ENCODE data around the gene APOBEC3H. TPM values are rescaled to one million over a fixed set of nuclear protein-coding genes. Genes with fewer than 3 reads are reported as not detected.
A peak's percentile ranks its signal among the peaks of the same experiment; 100 is the strongest.

The APOBEC3H gene
- total RNA-seq, 1 donor, result not detected

DNA sequence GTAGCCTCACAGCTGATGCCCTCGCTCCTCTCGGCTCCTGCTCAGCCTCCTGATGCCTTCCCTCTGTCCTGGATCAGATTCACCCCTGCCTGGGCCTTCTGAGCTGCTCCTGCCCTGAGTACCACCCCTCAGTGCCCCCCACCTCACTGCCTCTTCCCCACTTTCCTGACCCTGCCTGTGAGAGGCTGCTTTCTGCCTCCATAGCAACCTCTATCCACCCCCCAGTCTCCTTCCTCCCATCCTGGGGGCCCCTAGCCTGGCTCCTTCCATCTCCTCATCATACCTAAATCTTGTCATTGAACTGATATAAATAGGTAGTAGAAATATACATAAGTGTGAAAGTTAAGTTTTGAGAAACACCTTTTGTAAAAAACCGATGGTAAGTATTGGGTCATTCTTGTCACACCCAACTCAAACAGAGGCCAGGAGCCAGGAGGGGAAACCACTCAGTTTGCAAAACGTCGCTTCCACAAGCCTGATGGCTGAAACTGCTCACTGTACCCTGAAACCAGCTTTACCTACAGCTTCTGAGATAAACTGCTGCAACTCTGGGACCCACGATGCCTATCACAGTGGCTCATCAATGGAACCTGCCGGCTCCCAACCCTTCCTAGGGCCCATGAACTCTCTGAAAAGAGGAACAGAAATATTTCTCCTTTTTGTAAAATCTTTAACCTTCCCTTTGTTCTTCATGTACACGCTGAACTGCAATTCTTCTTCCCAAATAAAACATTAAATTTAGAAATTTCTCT, 4.8 kb upstream of the APOBEC3H start:
- TF ChIP-seq, protein P1, sequence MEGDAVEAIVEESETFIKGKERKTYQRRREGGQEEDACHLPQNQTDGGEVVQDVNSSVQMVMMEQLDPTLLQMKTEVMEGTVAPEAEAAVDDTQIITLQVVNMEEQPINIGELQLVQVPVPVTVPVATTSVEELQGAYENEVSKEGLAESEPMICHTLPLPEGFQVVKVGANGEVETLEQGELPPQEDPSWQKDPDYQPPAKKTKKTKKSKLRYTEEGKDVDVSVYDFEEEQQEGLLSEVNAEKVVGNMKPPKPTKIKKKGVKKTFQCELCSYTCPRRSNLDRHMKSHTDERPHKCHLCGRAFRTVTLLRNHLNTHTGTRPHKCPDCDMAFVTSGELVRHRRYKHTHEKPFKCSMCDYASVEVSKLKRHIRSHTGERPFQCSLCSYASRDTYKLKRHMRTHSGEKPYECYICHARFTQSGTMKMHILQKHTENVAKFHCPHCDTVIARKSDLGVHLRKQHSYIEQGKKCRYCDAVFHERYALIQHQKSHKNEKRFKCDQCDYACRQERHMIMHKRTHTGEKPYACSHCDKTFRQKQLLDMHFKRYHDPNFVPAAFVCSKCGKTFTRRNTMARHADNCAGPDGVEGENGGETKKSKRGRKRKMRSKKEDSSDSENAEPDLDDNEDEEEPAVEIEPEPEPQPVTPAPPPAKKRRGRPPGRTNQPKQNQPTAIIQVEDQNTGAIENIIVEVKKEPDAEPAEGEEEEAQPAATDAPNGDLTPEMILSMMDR (IDR thresholded peaks at IDR 0.05; ENCODE audit: extremely low read depth, low read depth, low read length), result no peak
- DNase-seq (ENCODE audit: insufficient read length, low spot score, missing footprints), result peak; percentile 41
- H3K36me3 ChIP-seq (ENCODE audit: insufficient read depth, low read length), result no peaks in the 10 kb centered on the region

DNA sequence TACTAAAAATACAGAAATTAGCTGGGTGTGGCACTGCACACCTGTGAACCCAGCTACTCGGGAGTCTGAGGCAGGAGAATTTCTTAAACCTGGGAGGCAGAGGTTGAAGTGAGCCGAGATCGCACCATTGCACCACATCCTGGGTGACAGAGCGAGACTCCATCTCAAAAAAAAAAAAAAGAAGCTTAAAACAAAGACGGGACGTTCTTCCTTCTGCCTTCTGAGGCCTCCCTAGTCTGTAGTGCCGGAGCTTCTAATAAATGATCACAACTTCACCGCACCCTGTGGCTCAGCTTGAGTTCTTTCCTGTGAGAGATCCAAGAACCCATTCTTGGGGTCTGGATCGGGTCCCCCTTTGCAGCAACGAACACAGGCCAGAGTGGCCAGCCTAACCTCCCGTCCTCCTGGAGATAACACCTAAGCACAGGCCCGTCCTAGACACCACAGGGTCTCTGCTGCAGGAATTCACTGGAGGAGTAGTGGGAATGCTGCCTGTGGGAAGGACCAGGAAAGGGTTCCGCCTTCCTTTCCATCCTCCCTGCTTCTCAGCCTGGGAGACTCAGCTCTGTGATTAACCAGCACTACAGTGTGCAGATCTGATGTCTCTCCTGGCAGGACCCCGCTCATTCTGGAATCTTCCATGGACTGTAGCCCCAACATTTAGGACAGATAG, 2.2 kb upstream of the APOBEC3H start:
- Histone ChIP-seq H3K4me3 (ENCODE audit: insufficient read depth, low read length) (no peak overlapping the region), H3K4me1 (ENCODE audit: insufficient read depth, low read length) (peaks cover 3% of the 10 kb centered on the region), H3K79me2 (ENCODE audit: insufficient read depth, low read length) (no peaks in the 10 kb centered on the region), H3K27ac (ENCODE audit: low read depth, low read length) (no peak overlapping the region), H3K27me3 (ENCODE audit: insufficient read depth, low read length) (peaks cover 13% of the 10 kb centered on the region), H3K4me2 (ENCODE audit: insufficient read depth, low read length) (no peak overlapping the region), H2AFZ (ENCODE audit: low read length) (no peak overlapping the region), H3K36me3 (ENCODE audit: insufficient read depth, low read length) (no peaks in the 10 kb centered on the region), H3K9me3 (ENCODE audit: low read depth, low read length) (no peaks in the 10 kb centered on the region), H4K20me1 (ENCODE audit: insufficient read depth, low read length) (no peaks in the 10 kb centered on the region)
- TF ChIP-seq, protein P1 (IDR thresholded peaks at IDR 0.05; ENCODE audit: extremely low read depth, low read depth, low read length), result no peak
- no peak for DNase-seq (ENCODE audit: insufficient read length, low spot score, missing footprints)

More for the DNA sequence above, 4.8 kb upstream of the APOBEC3H start:
- peaks cover 3% of the 10 kb centered on the region for H3K4me1 ChIP-seq (ENCODE audit: insufficient read depth, low read length)
- H3K79me2 ChIP-seq (ENCODE audit: insufficient read depth, low read length), result no peaks in the 10 kb centered on the region
- no peak overlapping the region for H3K27ac ChIP-seq (ENCODE audit: low read depth, low read length)
- H3K27me3 ChIP-seq (ENCODE audit: insufficient read depth, low read length), result peaks cover 13% of the 10 kb centered on the region
- H3K4me2 ChIP-seq (ENCODE audit: insufficient read depth, low read length), result no peak overlapping the region
- no peaks in the 10 kb centered on the region for H4K20me1 ChIP-seq (ENCODE audit: insufficient read depth, low read length)
- H2AFZ ChIP-seq (ENCODE audit: low read length), result no peak overlapping the region
- H3K4me3 ChIP-seq (ENCODE audit: insufficient read depth, low read length), result no peak overlapping the region
- no peaks in the 10 kb centered on the region for H3K9me3 ChIP-seq (ENCODE audit: low read depth, low read length)

DNA sequence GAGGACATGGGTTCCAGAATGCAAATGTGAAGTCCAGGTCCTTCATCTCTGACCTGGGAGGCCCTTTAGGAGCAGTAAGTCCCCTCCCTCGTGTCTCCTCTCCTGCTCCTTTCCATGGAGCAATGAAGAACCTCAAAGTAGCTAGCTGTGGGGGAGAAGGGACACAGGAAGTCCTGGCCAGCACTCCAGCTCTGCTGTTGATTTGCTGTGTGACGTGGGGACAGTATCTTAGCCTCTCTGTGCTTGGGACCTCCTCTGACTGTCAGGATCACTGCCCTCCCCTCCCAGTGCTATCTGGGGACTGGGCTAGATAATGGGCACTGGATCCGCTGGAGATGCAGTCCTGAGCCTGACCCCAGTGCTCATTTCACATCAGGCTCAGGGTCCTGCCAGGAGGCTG, 1.1 kb upstream of the APOBEC3H start:
- Histone ChIP-seq H3K4me1 (ENCODE audit: insufficient read depth, low read length) (peaks cover 3% of the 10 kb centered on the region), H2AFZ (ENCODE audit: low read length) (no peak overlapping the region), H3K27ac (ENCODE audit: low read depth, low read length) (no peak overlapping the region), H3K4me3 (ENCODE audit: insufficient read depth, low read length) (no peak overlapping the region), H4K20me1 (ENCODE audit: insufficient read depth, low read length) (no peaks in the 10 kb centered on the region), H3K27me3 (ENCODE audit: insufficient read depth, low read length) (peaks cover 13% of the 10 kb centered on the region), H3K36me3 (ENCODE audit: insufficient read depth, low read length) (no peaks in the 10 kb centered on the region), H3K9me3 (ENCODE audit: low read depth, low read length) (no peaks in the 10 kb centered on the region), H3K79me2 (ENCODE audit: insufficient read depth, low read length) (no peaks in the 10 kb centered on the region), H3K4me2 (ENCODE audit: insufficient read depth, low read length) (no peak overlapping the region)
- TF ChIP-seq, protein P1 (IDR thresholded peaks at IDR 0.05; ENCODE audit: extremely low read depth, low read depth, low read length), result no peak
- peak; percentile 52 for DNase-seq (ENCODE audit: insufficient read length, low spot score, missing footprints)

DNA sequence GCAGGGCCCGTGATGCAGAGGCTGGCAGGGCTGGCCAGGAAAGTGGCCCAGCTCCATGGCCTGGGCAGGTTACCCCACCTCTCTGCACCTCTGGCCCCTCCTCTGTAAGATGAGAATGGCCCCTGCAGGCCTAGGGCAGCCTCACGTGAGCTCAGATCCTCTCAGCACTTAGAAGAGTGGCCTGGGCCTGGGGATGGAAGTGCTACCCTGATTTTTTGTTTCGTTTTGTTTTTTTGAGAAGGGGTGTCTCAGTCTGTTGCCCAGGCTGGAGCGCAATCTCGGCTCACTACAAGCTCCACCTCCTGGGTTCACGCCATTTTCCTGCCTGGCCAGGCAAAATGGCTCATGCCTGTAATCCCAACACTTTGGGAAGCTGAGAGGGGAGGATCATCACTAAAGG, 982 bp downstream of the APOBEC3H start:
- Histone ChIP-seq H3K4me1 (ENCODE audit: insufficient read depth, low read length) (peaks cover 3% of the 10 kb centered on the region), H2AFZ (ENCODE audit: low read length) (no peak overlapping the region), H3K4me3 (ENCODE audit: insufficient read depth, low read length) (no peak overlapping the region), H3K27ac (ENCODE audit: low read depth, low read length) (no peak overlapping the region), H3K4me2 (ENCODE audit: insufficient read depth, low read length) (no peak overlapping the region), H3K79me2 (ENCODE audit: insufficient read depth, low read length) (no peaks in the 10 kb centered on the region), H3K9me3 (ENCODE audit: low read depth, low read length) (no peaks in the 10 kb centered on the region), H4K20me1 (ENCODE audit: insufficient read depth, low read length) (no peaks in the 10 kb centered on the region), H3K36me3 (ENCODE audit: insufficient read depth, low read length) (no peaks in the 10 kb centered on the region), H3K27me3 (ENCODE audit: insufficient read depth, low read length) (no peaks in the 10 kb centered on the region)
- no peak for DNase-seq (ENCODE audit: insufficient read length, low spot score, missing footprints)
- TF ChIP-seq, protein P1 (IDR thresholded peaks at IDR 0.05; ENCODE audit: extremely low read depth, low read depth, low read length), result no peak

Data from osteoblast (primary cell).